Measurements from ENCODE around the gene ZNF438.

- no peak for TF ChIP-seq CTCF (IDR thresholded peaks at IDR 0.05)
- TF ChIP-seq POLR2AphosphoS5 (IDR thresholded peaks at IDR 0.05) = no peak
Observed at GRCh38 chr10:31000867-31001266, 30.8 kb downstream of the ZNF438 start.

Data from sigmoid colon (tissue), 4 donors.